Activated CD4-positive, alpha-beta T cell treated with anti-CD3 and anti-CD28 coated beads for 36 hours (primary cell): ENCODE data around the gene ESRRA. TPM values are rescaled to one million over a fixed set of nuclear protein-coding genes. Genes with fewer than 3 reads are reported as not detected.

Experiments used
- ATAC-seq: fragments of 200-7000 bp; cut with Tn5 transposase; one replicate; pipeline ENCODE4 v1.10.0; 2021; ENCODE audit warnings: mild to moderate bottlenecking, moderate library complexity
- CTCF ChIA-PET: fragments of 350-600 bp; sonication (Branson Sonifier 250); formaldehyde crosslinking; loops from one replicate; lab custom pipeline; 2021; ENCODE audit warnings: antibody characterized with exemption; lab: Charles Lee
- POLR2A ChIA-PET: fragments of 350-600 bp; sonication (Branson Sonifier 250); formaldehyde crosslinking; loops from one replicate; lab custom pipeline; 2021; ENCODE audit warnings: antibody characterized with exemption, inconsistent platforms; lab: Charles Lee
- DNase-seq: peaks from one replicate; pipeline ENCODE4 v3.0.0-alpha.2; 2020
- H3K27ac Mint-ChIP-seq: one replicate; pipeline ENCODE4 v1.8.0; 2021; ENCODE audit warnings: mixed read lengths
- H3K27me3 Mint-ChIP-seq: one replicate; pipeline ENCODE4 v1.8.0; 2021; ENCODE audit warnings: mixed read lengths
- H3K36me3 Mint-ChIP-seq: one replicate; pipeline ENCODE4 v1.8.0; 2021; ENCODE audit warnings: low read depth, mixed read lengths
- H3K4me1 Mint-ChIP-seq: one replicate; pipeline ENCODE4 v1.8.0; 2021; ENCODE audit warnings: mixed read lengths
- H3K4me3 Mint-ChIP-seq: one replicate; pipeline ENCODE4 v1.8.0; 2021; ENCODE audit warnings: mild to moderate bottlenecking, moderate library complexity, mixed read lengths
- H3K9me3 Mint-ChIP-seq: one replicate; pipeline ENCODE4 v1.8.0; 2021; ENCODE audit warnings: low read depth, mixed read lengths
- intact Hi-C, 2 experiments: fragments of 100-400 bp; cut with DNase I in 1 of 2; cut with micrococcal nuclease in 1 of 2; formaldehyde crosslinking; loops; one replicate each; pipeline versions ENCODE4 v1.14.2 to v1.15.1; 2022 to 2024; cut with DNase I, micrococcal nuclease
- total RNA-seq, 2 experiments: library from RNA; stranded (reverse); gene quantifications; one replicate each; pipeline ENCODE4 v1.2.3, GENCODE V29; 2021

ESRRA gene
- total RNA-seq, 2 experiments from 2014 or later = 19.0 to 29.6 TPM

GRCh38 chr11:64355078-64355940 lies 50.0 kb downstream of the ESRRA start:
- DNase-seq = peak; percentile 80
- ChIA-PET CTCF (interaction anchor here (0.6 to 1.7 kb wide), 14 partner anchors 9 to 319 kb away, joined by 3 to 7 read pairs (median 3); partner anchors contain the start of genes PPP1R14B and PRDX5), POLR2A (interaction anchor here (0.6 to 1.0 kb wide), 2 partner anchors 37 to 670 kb away, joined by 3 read pairs; partner anchors contain the start of gene PRDX5)
- H3K4me1 Mint-ChIP-seq = peaks cover 29% of the 10 kb centered on the region
- no peak overlapping the region for H3K4me3 Mint-ChIP-seq
- no peak overlapping the region for H3K27ac Mint-ChIP-seq
- intact Hi-C loops = loop anchor here (5.0 kb wide), 2 partner anchors 38 to 297 kb away; partner anchors contain the start of genes PRDX5 (in 1 of the 2) and TRMT112 (in 1 of the 2)
- no peaks in the 10 kb centered on the region for H3K27me3 Mint-ChIP-seq
- H3K36me3 Mint-ChIP-seq = peaks cover 10% of the 10 kb centered on the region
- no peaks in the 10 kb centered on the region for H3K9me3 Mint-ChIP-seq
- ATAC-seq = peak; percentile 24

- intact Hi-C loops = loop anchor here (5.0 kb wide), 2 partner anchors 39 to 296 kb away; partner anchors contain the start of genes PRDX5 (in 1 of the 2) and TRMT112 (in 1 of the 2)
- Mint-ChIP-seq H3K27ac (no peak overlapping the region), H3K4me1 (peaks cover 31% of the 10 kb centered on the region), H3K9me3 (no peaks in the 10 kb centered on the region), H3K36me3 (peaks cover 18% of the 10 kb centered on the region), H3K4me3 (no peak overlapping the region), H3K27me3 (no peaks in the 10 kb centered on the region)
- ChIA-PET CTCF (interaction anchor here (0.6 to 2.7 kb wide), 15 partner anchors 11 to 458 kb away, joined by 3 to 8 read pairs (median 3); partner anchors contain the start of genes ESRRA, PPP1R14B and PRDX5), POLR2A (interaction anchor here (0.6 to 0.8 kb wide), 2 partner anchors 25 to 1531 kb away, joined by 3 to 5 read pairs; no protein-coding TSS in a partner anchor)
- ATAC-seq = peak; percentile 34
- peak; percentile 79 for DNase-seq
These were observed 51.4 kb downstream of the ESRRA start for GRCh38 chr11:64356498-64357411.

- Mint-ChIP-seq H3K27me3 (no peaks in the 10 kb centered on the region), H3K4me1 (peaks cover 36% of the 10 kb centered on the region), H3K9me3 (no peaks in the 10 kb centered on the region), H3K27ac (peak overlapping the region; percentile 56), H3K36me3 (peaks cover 25% of the 10 kb centered on the region), H3K4me3 (peak overlapping the region; percentile 58)
- intact Hi-C loops = loop anchor here (5.0 kb wide), 2 partner anchors 40 to 295 kb away; partner anchors contain the start of genes PRDX5 (in 1 of the 2) and TRMT112 (in 1 of the 2)
- ATAC-seq (no peak), DNase-seq (no peak)
- CTCF ChIA-PET = interaction anchor here (0.6 to 2.7 kb wide), 6 partner anchors 10 to 113 kb away, joined by 3 to 8 read pairs (median 5); partner anchors contain the start of gene ESRRA
- POLR2A ChIA-PET = interaction anchor here (0.6 kb wide), 1 partner anchor 615 kb away, joined by 4 read pairs; no protein-coding TSS in a partner anchor
These were observed 52.1 kb downstream of the ESRRA start for GRCh38 chr11:64357446-64357845.

GRCh38 chr11:64357904-64358535 lies 52.7 kb downstream of the ESRRA start:
- peak; percentile 74 for ATAC-seq
- Mint-ChIP-seq H3K4me1 (peaks cover 36% of the 10 kb centered on the region), H3K36me3 (peaks cover 28% of the 10 kb centered on the region), H3K4me3 (peak overlapping the region; percentile 58), H3K9me3 (no peaks in the 10 kb centered on the region), H3K27me3 (no peaks in the 10 kb centered on the region), H3K27ac (peak overlapping the region; percentile 56)
- POLR2A ChIA-PET = interaction anchor here (0.6 kb wide), 1 partner anchor 615 kb away, joined by 4 read pairs; no protein-coding TSS in a partner anchor
- DNase-seq = peak; percentile 83
- intact Hi-C loops = loop anchor here (2.0 to 5.0 kb wide), 6 partner anchors 15 to 419 kb away; partner anchors contain the start of genes PRDX5 (in 1 of the 2) and TRMT112 (in 1 of the 2)
- CTCF ChIA-PET = interaction anchor here (0.6 to 2.7 kb wide), 4 partner anchors 41 to 91 kb away, joined by 3 to 8 read pairs (median 6); partner anchors contain the start of gene ESRRA

GRCh38 chr11:64358536-64358906 lies 53.2 kb downstream of the ESRRA start:
- Mint-ChIP-seq H3K4me3 (peak overlapping the region; percentile 58), H3K36me3 (peaks cover 30% of the 10 kb centered on the region), H3K27ac (no peak overlapping the region), H3K27me3 (no peaks in the 10 kb centered on the region), H3K9me3 (no peaks in the 10 kb centered on the region), H3K4me1 (peaks cover 36% of the 10 kb centered on the region)
- intact Hi-C loops = loop anchor here (2.0 to 5.0 kb wide), 6 partner anchors 16 to 418 kb away; partner anchors contain the start of genes PRDX5 (in 1 of the 2) and TRMT112 (in 1 of the 2)
- CTCF ChIA-PET = interaction anchor here (1.1 to 2.7 kb wide), 3 partner anchors 54 to 91 kb away, joined by 3 to 8 read pairs (median 8); partner anchors contain the start of gene ESRRA
- POLR2A ChIA-PET = no interaction called here
- ATAC-seq (no peak), DNase-seq (no peak)

GRCh38 chr11:64358907-64359711 lies 53.8 kb downstream of the ESRRA start, which contains the start of gene RPS6KA4:
Gene RPS6KA4, plus strand, starts transcription at chr11:64359162. Its CDS starts 74 bp downstream, at chr11:64359236.
- peak within 1 kb of the TSS; percentile 85 for H3K4me3 Mint-ChIP-seq
- H3K36me3 Mint-ChIP-seq = peaks cover 30% of the 10 kb centered on the region
- ChIA-PET POLR2A (interaction anchor here (1.0 kb wide), 1 partner anchor 9 kb away, joined by 3 read pairs; no protein-coding TSS in a partner anchor), CTCF (interaction anchor here (0.6 to 2.7 kb wide), 2 partner anchors 55 to 90 kb away, joined by 4 to 8 read pairs; partner anchors contain the start of gene ESRRA)
- DNase-seq (peak; percentile 80), ATAC-seq (peak; percentile 69)
- intact Hi-C loops = loop anchor here (1.0 to 5.0 kb wide), 11 partner anchors 16 to 418 kb away; partner anchors contain the start of genes PRDX5 (in 2 of the 2), ESRRA (in 1 of the 2), GPR137 (in 1 of the 2) and NRXN2 (in 1 of the 2)
- peaks cover 36% of the 10 kb centered on the region for H3K4me1 Mint-ChIP-seq
- no peaks in the 10 kb centered on the region for H3K9me3 Mint-ChIP-seq
- H3K27ac Mint-ChIP-seq = peak within 1 kb of the TSS; percentile 56
- H3K27me3 Mint-ChIP-seq = no peaks in the 10 kb centered on the region

- POLR2A ChIA-PET = interaction anchor here (1.0 kb wide), 1 partner anchor 9 kb away, joined by 3 read pairs; no protein-coding TSS in a partner anchor
- H3K36me3 Mint-ChIP-seq = peaks cover 33% of the 10 kb centered on the region
- H3K27me3 Mint-ChIP-seq = no peaks in the 10 kb centered on the region
- H3K27ac Mint-ChIP-seq = peak overlapping the region; percentile 47
- peak overlapping the region; percentile 85 for H3K4me3 Mint-ChIP-seq
- H3K4me1 Mint-ChIP-seq = peaks cover 36% of the 10 kb centered on the region
- H3K9me3 Mint-ChIP-seq = no peaks in the 10 kb centered on the region
- DNase-seq (peak; percentile 63), ATAC-seq (peak; percentile 18)
- intact Hi-C loops = loop anchor here (1.0 to 5.0 kb wide), 11 partner anchors 17 to 417 kb away; partner anchors contain the start of genes PRDX5 (in 2 of the 2), ESRRA (in 1 of the 2), GPR137 (in 1 of the 2) and NRXN2 (in 1 of the 2)
- CTCF ChIA-PET = interaction anchor here (0.6 to 1.2 kb wide), 4 partner anchors 11 to 89 kb away, joined by 3 to 5 read pairs (median 4); partner anchors contain the start of gene PRDX5
These were observed 54.6 kb downstream of the ESRRA start for GRCh38 chr11:64359712-64360445.

- peaks cover 31% of the 10 kb centered on the region for H3K4me1 Mint-ChIP-seq
- peak overlapping the region; percentile 47 for H3K27ac Mint-ChIP-seq
- intact Hi-C loops = no loop called here
- DNase-seq (no peak), ATAC-seq (no peak)
- H3K27me3 Mint-ChIP-seq = no peaks in the 10 kb centered on the region
- POLR2A ChIA-PET = no interaction called here
- H3K9me3 Mint-ChIP-seq = no peaks in the 10 kb centered on the region
- H3K4me3 Mint-ChIP-seq = peak overlapping the region; percentile 85
- CTCF ChIA-PET = interaction anchor here (0.6 to 1.2 kb wide), 5 partner anchors 11 to 643 kb away, joined by 3 to 8 read pairs (median 4); partner anchors contain the start of gene PRDX5
- peaks cover 38% of the 10 kb centered on the region for H3K36me3 Mint-ChIP-seq
These were observed 55.2 kb downstream of the ESRRA start for GRCh38 chr11:64360448-64360921.
